Thoracic aorta (tissue), 2 donors: ENCODE measurements around the gene L3MBTL1. TPM values are rescaled to one million over a fixed set of nuclear protein-coding genes. Genes with fewer than 3 reads are reported as not detected.

Experiments used
- ATAC-seq: fragments of 150-250 bp; one replicate; pipeline ENCODE4 v1.8.0; 2017; ENCODE audit warnings: low read depth; ENCODE audit not compliant: insufficient number of reproducible peaks, low FRiP score
- DNase-seq: peaks from one replicate; pipeline ENCODE4 v3.0.0-alpha.2; 2020; ENCODE audit warnings: low spot score
- H3K27ac ChIP-seq, 2 donors: fragments of 200-600 bp; sonication (generic); 1 replicate in 1 of 2; 2 replicates in 1 of 2; pipeline ENCODE4 v1.5.1; 2016; ENCODE audit warnings: mild to moderate bottlenecking in 2 of 2, moderate library complexity in 2 of 2
- H3K27me3 ChIP-seq: fragments of 200-600 bp; sonication (generic); replicated peaks from 2 replicates; pipeline ENCODE4 v1.6.0; 2016; ENCODE audit warnings: mild to moderate bottlenecking; ENCODE audit not compliant: insufficient read depth
- H3K36me3 ChIP-seq: fragments of 200-600 bp; sonication (generic); one replicate; pipeline ENCODE4 v1.5.1; 2016
- H3K4me1 ChIP-seq, 2 donors: fragments of 200-600 bp; sonication (generic); 1 replicate in 1 of 2; 2 replicates in 1 of 2; pipeline versions ENCODE4 v1.5.1 to v1.6.0; 2016; ENCODE audit warnings: low read depth in 2 of 2, mild to moderate bottlenecking in 1 of 2; ENCODE audit not compliant: control insufficient read depth in 1 of 2
- H3K4me3 ChIP-seq: fragments of 200-600 bp; sonication (generic); 2 replicates; pipeline ENCODE4 v1.5.1; 2016; ENCODE audit warnings: mild to moderate bottlenecking
- H3K9me3 ChIP-seq: fragments of 200-600 bp; sonication (generic); 2 replicates; pipeline ENCODE4 v1.5.1; 2016
- CTCF ChIP-seq: fragments of 200-600 bp; sonication (generic); IDR thresholded peaks from one replicate; pipeline ENCODE4 v1.5.1; 2019; ENCODE audit warnings: antibody characterized with exemption
- total RNA-seq, 2 donors: library from RNA; depleted of rRNA; stranded (reverse); fragments of >200 nt; gene quantifications; one replicate each; pipeline versions ENCODE4 v1.1.0 to v1.2.3, GENCODE V29; 2016

The L3MBTL1 gene
- total RNA-seq, 2 donors from 2014 or later = 15.3 to 21.4 TPM

- Histone ChIP-seq H3K9me3 (no peaks in the 10 kb centered on the region), H3K4me3 (no peak overlapping the region), H3K27ac (no peak overlapping the region), H3K4me1 (no peaks in the 10 kb centered on the region), H3K27me3 (no peaks in the 10 kb centered on the region), H3K36me3 (no peaks in the 10 kb centered on the region)
- ATAC-seq = no peak
- no peak for DNase-seq
- TF ChIP-seq CTCF = no peak
Observed at GRCh38 chr20:43569282-43569681, 61.8 kb downstream of the L3MBTL1 start.

GRCh38 chr20:43570496-43570895 is 63.0 kb downstream of the L3MBTL1 start:
- TF ChIP-seq CTCF = no peak
- ATAC-seq (no peak), DNase-seq (no peak)
- no peaks in the 10 kb centered on the region for H3K27me3 ChIP-seq
- no peaks in the 10 kb centered on the region for H3K4me1 ChIP-seq
- H3K4me3 ChIP-seq = no peak overlapping the region
- no peak overlapping the region for H3K27ac ChIP-seq
- no peaks in the 10 kb centered on the region for H3K9me3 ChIP-seq
- H3K36me3 ChIP-seq = no peaks in the 10 kb centered on the region

GRCh38 chr20:43571310-43571709 is 63.8 kb downstream of the L3MBTL1 start:
- no peak for TF ChIP-seq CTCF
- no peak for DNase-seq
- no peaks in the 10 kb centered on the region for H3K9me3 ChIP-seq
- no peak overlapping the region for H3K27ac ChIP-seq
- ATAC-seq = no peak
- no peaks in the 10 kb centered on the region for H3K4me1 ChIP-seq
- no peak overlapping the region for H3K4me3 ChIP-seq
- H3K27me3 ChIP-seq = no peaks in the 10 kb centered on the region
- H3K36me3 ChIP-seq = no peaks in the 10 kb centered on the region

- no peak for DNase-seq
- no peak for TF ChIP-seq CTCF
- Histone ChIP-seq H3K9me3 (no peaks in the 10 kb centered on the region), H3K27me3 (no peaks in the 10 kb centered on the region), H3K27ac (no peak overlapping the region), H3K36me3 (no peaks in the 10 kb centered on the region), H3K4me3 (no peak overlapping the region), H3K4me1 (no peaks in the 10 kb centered on the region)
- ATAC-seq = no peak
Observed at GRCh38 chr20:43571771-43572170, 64.3 kb downstream of the L3MBTL1 start.

GRCh38 chr20:43572891-43573290 is 65.4 kb downstream of the L3MBTL1 start:
- no peak for DNase-seq
- no peaks in the 10 kb centered on the region for H3K9me3 ChIP-seq
- H3K27ac ChIP-seq = no peak overlapping the region
- H3K4me3 ChIP-seq = no peak overlapping the region
- H3K36me3 ChIP-seq = no peaks in the 10 kb centered on the region
- H3K27me3 ChIP-seq = no peaks in the 10 kb centered on the region
- ATAC-seq = no peak
- no peaks in the 10 kb centered on the region for H3K4me1 ChIP-seq
- TF ChIP-seq CTCF = no peak
